PC-3 (cell line): ENCODE measurements around the gene HRH1.

Experiments
- EZH2phosphoT487 ChIP-seq: fragments of 300-600 bp; sonication (generic); IDR thresholded peaks from 2 replicates; pipeline ENCODE4 v1.6.1; 2018; ENCODE audit warnings: mild to moderate bottlenecking, antibody characterized with exemption, low read length, borderline replicate concordance
- TF ChIP-seq, protein P1 (sequence below): fragments of 300-600 bp; sonication (generic); conservative IDR thresholded peaks from 2 replicates; pipeline ENCODE4 v1.5.1; 2017; ENCODE audit warnings: antibody characterized with exemption, low read depth, mild to moderate bottlenecking, low read length

DNA sequence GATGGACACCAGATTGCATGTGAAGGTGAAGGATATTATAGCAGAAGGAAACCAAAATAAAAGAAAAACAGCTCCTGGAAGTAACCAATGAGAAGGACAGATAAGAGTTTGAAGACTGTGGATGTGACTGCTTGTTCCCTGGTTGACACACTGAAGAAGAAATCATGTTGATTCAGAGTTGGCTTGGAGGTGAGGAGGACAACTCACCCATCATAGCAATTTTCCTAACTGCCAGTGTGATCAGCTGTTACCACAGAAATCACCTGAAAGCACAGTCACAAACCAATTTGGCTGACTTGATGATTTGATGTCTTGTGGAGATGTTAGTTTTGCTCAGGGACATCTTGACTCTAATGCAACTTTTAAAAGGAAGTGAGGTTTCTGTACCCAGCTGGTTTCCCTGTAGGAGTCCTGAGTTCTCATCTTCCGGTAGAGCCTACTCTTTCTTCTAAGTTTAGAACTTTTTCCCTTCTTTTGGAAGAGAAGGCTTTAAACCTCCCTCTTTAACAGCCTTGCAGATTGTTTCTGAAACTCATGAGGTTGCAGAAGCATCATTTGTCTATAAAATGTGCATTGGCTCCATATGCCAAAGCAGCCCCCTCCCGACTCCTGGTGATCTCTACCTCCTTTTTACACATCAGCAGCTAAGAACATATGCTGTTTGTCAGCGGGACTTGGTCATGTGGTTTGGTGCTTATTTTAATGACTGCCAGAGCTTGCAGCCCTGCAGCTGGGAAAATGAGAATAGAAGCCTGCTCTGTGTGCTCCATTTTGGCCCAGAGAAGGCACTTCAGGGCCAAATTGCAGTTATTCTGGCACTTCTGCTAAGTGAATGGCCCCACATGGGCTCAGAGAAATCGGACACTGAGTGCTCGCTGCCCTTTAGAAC lies 128.2 kb downstream of the HRH1 start:
- TF ChIP-seq, protein P1, sequence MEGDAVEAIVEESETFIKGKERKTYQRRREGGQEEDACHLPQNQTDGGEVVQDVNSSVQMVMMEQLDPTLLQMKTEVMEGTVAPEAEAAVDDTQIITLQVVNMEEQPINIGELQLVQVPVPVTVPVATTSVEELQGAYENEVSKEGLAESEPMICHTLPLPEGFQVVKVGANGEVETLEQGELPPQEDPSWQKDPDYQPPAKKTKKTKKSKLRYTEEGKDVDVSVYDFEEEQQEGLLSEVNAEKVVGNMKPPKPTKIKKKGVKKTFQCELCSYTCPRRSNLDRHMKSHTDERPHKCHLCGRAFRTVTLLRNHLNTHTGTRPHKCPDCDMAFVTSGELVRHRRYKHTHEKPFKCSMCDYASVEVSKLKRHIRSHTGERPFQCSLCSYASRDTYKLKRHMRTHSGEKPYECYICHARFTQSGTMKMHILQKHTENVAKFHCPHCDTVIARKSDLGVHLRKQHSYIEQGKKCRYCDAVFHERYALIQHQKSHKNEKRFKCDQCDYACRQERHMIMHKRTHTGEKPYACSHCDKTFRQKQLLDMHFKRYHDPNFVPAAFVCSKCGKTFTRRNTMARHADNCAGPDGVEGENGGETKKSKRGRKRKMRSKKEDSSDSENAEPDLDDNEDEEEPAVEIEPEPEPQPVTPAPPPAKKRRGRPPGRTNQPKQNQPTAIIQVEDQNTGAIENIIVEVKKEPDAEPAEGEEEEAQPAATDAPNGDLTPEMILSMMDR: no peak
- no peak for TF ChIP-seq EZH2phosphoT487
